ENCODE data around the gene KCNMA1. TPM values are rescaled to one million over a fixed set of nuclear protein-coding genes. Genes with fewer than 3 reads are reported as not detected.

The KCNMA1 gene
- total and polyA plus RNA-seq, 2 donors (not counting 1 experiment from before 2014, with no cell fraction given) = 0.82 to 3.1 TPM

DNA sequence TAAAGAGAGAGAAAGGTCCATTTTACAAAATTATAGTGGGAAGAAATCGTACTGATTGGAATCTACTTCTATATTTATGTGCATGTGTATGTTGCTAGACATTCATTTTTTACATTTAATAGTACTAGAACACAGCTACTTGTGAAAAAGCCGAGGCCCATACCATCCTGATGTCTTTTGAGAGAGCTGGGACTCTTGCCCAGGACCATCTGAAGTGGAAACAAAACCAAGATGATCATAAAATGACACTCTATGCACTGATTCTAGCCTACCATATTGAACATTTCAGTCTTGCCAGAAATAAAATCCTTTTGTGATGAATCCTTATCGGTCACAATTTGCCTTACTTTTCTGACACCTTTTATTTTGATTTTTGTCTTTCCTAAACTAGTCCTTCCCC, 640.0 kb downstream of the KCNMA1 start:
- H3K27ac ChIP-seq (ENCODE audit: low read length in 2 of 2) = no peak overlapping the region
- H3K27me3 Mint-ChIP-seq = no peaks in the 10 kb centered on the region
- no peak overlapping the region for H3K4me3 Mint-ChIP-seq
- intact Hi-C loops (cut with micrococcal nuclease) = no loop called here
- POLR2A ChIA-PET = no interaction called here
- TF ChIP-seq, protein P1, sequence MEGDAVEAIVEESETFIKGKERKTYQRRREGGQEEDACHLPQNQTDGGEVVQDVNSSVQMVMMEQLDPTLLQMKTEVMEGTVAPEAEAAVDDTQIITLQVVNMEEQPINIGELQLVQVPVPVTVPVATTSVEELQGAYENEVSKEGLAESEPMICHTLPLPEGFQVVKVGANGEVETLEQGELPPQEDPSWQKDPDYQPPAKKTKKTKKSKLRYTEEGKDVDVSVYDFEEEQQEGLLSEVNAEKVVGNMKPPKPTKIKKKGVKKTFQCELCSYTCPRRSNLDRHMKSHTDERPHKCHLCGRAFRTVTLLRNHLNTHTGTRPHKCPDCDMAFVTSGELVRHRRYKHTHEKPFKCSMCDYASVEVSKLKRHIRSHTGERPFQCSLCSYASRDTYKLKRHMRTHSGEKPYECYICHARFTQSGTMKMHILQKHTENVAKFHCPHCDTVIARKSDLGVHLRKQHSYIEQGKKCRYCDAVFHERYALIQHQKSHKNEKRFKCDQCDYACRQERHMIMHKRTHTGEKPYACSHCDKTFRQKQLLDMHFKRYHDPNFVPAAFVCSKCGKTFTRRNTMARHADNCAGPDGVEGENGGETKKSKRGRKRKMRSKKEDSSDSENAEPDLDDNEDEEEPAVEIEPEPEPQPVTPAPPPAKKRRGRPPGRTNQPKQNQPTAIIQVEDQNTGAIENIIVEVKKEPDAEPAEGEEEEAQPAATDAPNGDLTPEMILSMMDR (IDR thresholded peaks at IDR 0.05) = no peak
- no peaks in the 10 kb centered on the region for H3K4me1 Mint-ChIP-seq
- no peaks in the 10 kb centered on the region for H3K36me3 ChIP-seq (replicated peaks in 1 of 2; ENCODE audit: control extremely low read depth in 1 of 2, control insufficient read depth in 1 of 2, extremely low read depth in 1 of 2, insufficient read depth in 2 of 2, low read length in 1 of 2)
- no peak overlapping the region for H3K4me3 ChIP-seq (ENCODE audit: control extremely low read depth in 1 of 5, extremely low read depth in 1 of 5, insufficient read depth in 1 of 5, low read depth in 2 of 5, low read length in 4 of 5)
- no peak overlapping the region for H3K4me2 ChIP-seq (replicated peaks; ENCODE audit: low read depth, low read length, poor library complexity, severe bottlenecking)
- H3K9me3 ChIP-seq (ENCODE audit: control extremely low read depth in 1 of 3, control insufficient read depth in 2 of 3, insufficient read depth in 1 of 3, low read length in 2 of 3) = peaks cover 0 to 3% (median 0%) of the 10 kb centered on the region in 3 donors
- H3K27me3 ChIP-seq (replicated peaks in 1 of 4; ENCODE audit: control extremely low read depth in 1 of 4, control insufficient read depth in 3 of 4, insufficient read depth in 4 of 4, low read length in 3 of 4) = no peaks in the 10 kb centered on the region
- DNase-seq (no peak), ATAC-seq (ENCODE audit: low read depth) (no peak)
- CTCF ChIA-PET = interaction anchor here (0.9 to 1.0 kb wide), 2 partner anchors 9 to 12 kb away, joined by 3 to 4 read pairs; no protein-coding TSS in a partner anchor
- no peaks in the 10 kb centered on the region for H3K79me2 ChIP-seq (ENCODE audit: control insufficient read depth, insufficient read depth, low read length)
- H3K4me1 ChIP-seq (ENCODE audit: control insufficient read depth in 2 of 2, insufficient read depth in 2 of 2, low read length in 2 of 2) = no peaks in the 10 kb centered on the region
- no peak overlapping the region for H3K9ac ChIP-seq (ENCODE audit: low read length)
- no peaks in the 10 kb centered on the region for H3K9me3 Mint-ChIP-seq (ENCODE audit: insufficient read depth)
- H3K27ac Mint-ChIP-seq = no peak overlapping the region
- WGBS (ENCODE audit: insufficient coverage) = 83% methylated on average over 2 of the region's 3 CpGs
- no peak overlapping the region for H2AFZ ChIP-seq (ENCODE audit: insufficient read depth, low read depth, low read length, poor library complexity, severe bottlenecking)
- no peaks in the 10 kb centered on the region for H4K20me1 ChIP-seq (ENCODE audit: control insufficient read depth, insufficient read depth, low read length, poor library complexity, severe bottlenecking)

DNA sequence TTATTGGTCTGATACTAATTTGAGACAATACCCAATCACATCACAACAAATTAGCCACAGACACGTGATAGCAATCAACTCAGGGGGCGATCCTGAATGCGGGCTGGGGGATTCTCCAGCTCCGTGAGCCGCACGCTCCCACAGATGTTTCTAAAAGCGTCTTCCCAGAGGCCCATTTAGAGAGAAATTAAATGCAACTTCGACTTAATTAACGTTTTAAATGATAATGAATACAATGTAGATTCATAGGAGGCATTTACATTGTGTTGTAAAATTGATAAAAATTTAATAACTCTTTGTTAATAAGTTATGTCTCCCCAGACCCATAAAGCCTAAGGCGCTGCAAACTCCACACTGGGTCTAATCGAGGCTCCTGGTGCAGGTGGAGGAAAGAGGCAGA, 642.6 kb downstream of the KCNMA1 start:
- Histone ChIP-seq H3K9me3 (ENCODE audit: control extremely low read depth in 1 of 3, control insufficient read depth in 2 of 3, insufficient read depth in 1 of 3, low read length in 2 of 3) (peaks cover 0 to 3% (median 0%) of the 10 kb centered on the region in 3 donors), H3K4me3 (ENCODE audit: control extremely low read depth in 1 of 5, extremely low read depth in 1 of 5, insufficient read depth in 1 of 5, low read depth in 2 of 5, low read length in 4 of 5) (no peak overlapping the region), H3K27ac (ENCODE audit: low read length in 2 of 2) (no peak overlapping the region), H3K4me2 (replicated peaks; ENCODE audit: low read depth, low read length, poor library complexity, severe bottlenecking) (no peak overlapping the region), H3K27me3 (replicated peaks in 1 of 4; ENCODE audit: control extremely low read depth in 1 of 4, control insufficient read depth in 3 of 4, insufficient read depth in 4 of 4, low read length in 3 of 4) (no peaks in the 10 kb centered on the region), H3K4me1 (ENCODE audit: control insufficient read depth in 2 of 2, insufficient read depth in 2 of 2, low read length in 2 of 2) (no peaks in the 10 kb centered on the region), H4K20me1 (ENCODE audit: control insufficient read depth, insufficient read depth, low read length, poor library complexity, severe bottlenecking) (no peaks in the 10 kb centered on the region), H3K9ac (ENCODE audit: low read length) (no peak overlapping the region), H2AFZ (ENCODE audit: insufficient read depth, low read depth, low read length, poor library complexity, severe bottlenecking) (no peak overlapping the region), H3K79me2 (ENCODE audit: control insufficient read depth, insufficient read depth, low read length) (no peaks in the 10 kb centered on the region), H3K36me3 (replicated peaks in 1 of 2; ENCODE audit: control extremely low read depth in 1 of 2, control insufficient read depth in 1 of 2, extremely low read depth in 1 of 2, insufficient read depth in 2 of 2, low read length in 1 of 2) (no peaks in the 10 kb centered on the region)
- Mint-ChIP-seq H3K4me3 (no peak overlapping the region), H3K27ac (no peak overlapping the region), H3K4me1 (no peaks in the 10 kb centered on the region), H3K27me3 (no peaks in the 10 kb centered on the region), H3K9me3 (ENCODE audit: insufficient read depth) (no peaks in the 10 kb centered on the region)
- DNase-seq (no peak), ATAC-seq (ENCODE audit: low read depth) (no peak)
- ChIA-PET POLR2A (no interaction called here), CTCF (no interaction called here)
- 88% methylated on average over 5 of the region's 11 CpGs for WGBS (ENCODE audit: insufficient coverage)
- intact Hi-C loops (cut with micrococcal nuclease) = no loop called here
- no peak for TF ChIP-seq EZH2 (IDR thresholded peaks at IDR 0.05; ENCODE audit: borderline replicate concordance, insufficient read depth, low read depth, low read length, poor library complexity, severe bottlenecking)

Data from B cell (primary cell).